ENCODE data around the gene SORCS2. TPM values are rescaled to one million over a fixed set of nuclear protein-coding genes. Genes with fewer than 3 reads are reported as not detected.

The SORCS2 gene
- total RNA-seq, 1 donor from 2014 or later: 13.8 TPM

GRCh38 chr4:7190278-7190594 is 2.1 kb upstream of the SORCS2 start:
- DNase-seq (ENCODE audit: low read depth) (no peak), FAIRE-seq (no peak)
- Histone ChIP-seq H2AFZ (ENCODE audit: low read depth, low read length) (no peak overlapping the region), H3K4me2 (ENCODE audit: low read length) (no peak overlapping the region), H4K20me1 (ENCODE audit: insufficient read depth, low read length) (peaks cover 22% of the 10 kb centered on the region), H3K79me2 (ENCODE audit: insufficient read depth, low read length) (peaks cover 18% of the 10 kb centered on the region), H3K27me3 (ENCODE audit: insufficient read depth, low read length) (peaks cover 37% of the 10 kb centered on the region), H3K36me3 (ENCODE audit: insufficient read depth, low read length) (no peaks in the 10 kb centered on the region), H3K9me3 (ENCODE audit: insufficient read depth, low read depth, low read length) (no peaks in the 10 kb centered on the region), H3K9ac (ENCODE audit: low read length) (no peak overlapping the region), H3K27ac (ENCODE audit: low read depth, low read length) (no peak overlapping the region), H3K4me3 (ENCODE audit: insufficient read depth, low read depth, low read length) (no peak overlapping the region), H3K4me1 (ENCODE audit: insufficient read depth, low read length) (peaks cover 21% of the 10 kb centered on the region)
- Mint-ChIP-seq H3K9me3 (ENCODE audit: unreplicated experiment) (no peaks in the 10 kb centered on the region), H3K27ac (ENCODE audit: unreplicated experiment) (no peak overlapping the region), H3K36me3 (ENCODE audit: low read depth, unreplicated experiment) (no peaks in the 10 kb centered on the region), H3K4me3 (ENCODE audit: unreplicated experiment) (no peak overlapping the region), H3K4me1 (ENCODE audit: low read depth, unreplicated experiment) (peaks cover 7% of the 10 kb centered on the region), H3K27me3 (ENCODE audit: low read depth, unreplicated experiment) (peaks cover 55% of the 10 kb centered on the region)
- TF ChIP-seq CTCF (IDR thresholded peaks at IDR 0.05; ENCODE audit: insufficient read depth, low read depth, low read length) (no peak), EZH2 (IDR thresholded peaks at IDR 0.05; ENCODE audit: insufficient read depth, low read length) (no peak)

GRCh38 chr4:7190691-7191545 is 1.4 kb upstream of the SORCS2 start:
- peaks cover 25% of the 10 kb centered on the region for H4K20me1 ChIP-seq (ENCODE audit: insufficient read depth, low read length)
- peaks cover 12% of the 10 kb centered on the region for H3K4me1 Mint-ChIP-seq (ENCODE audit: low read depth, unreplicated experiment)
- no peak overlapping the region for H3K27ac ChIP-seq (ENCODE audit: low read depth, low read length)
- H3K27me3 Mint-ChIP-seq (ENCODE audit: low read depth, unreplicated experiment): peaks cover 54% of the 10 kb centered on the region
- no peaks in the 10 kb centered on the region for H3K9me3 Mint-ChIP-seq (ENCODE audit: unreplicated experiment)
- H3K79me2 ChIP-seq (ENCODE audit: insufficient read depth, low read length): peaks cover 18% of the 10 kb centered on the region
- no peak overlapping the region for H2AFZ ChIP-seq (ENCODE audit: low read depth, low read length)
- no peaks in the 10 kb centered on the region for H3K36me3 Mint-ChIP-seq (ENCODE audit: low read depth, unreplicated experiment)
- no peaks in the 10 kb centered on the region for H3K36me3 ChIP-seq (ENCODE audit: insufficient read depth, low read length)
- H3K27me3 ChIP-seq (ENCODE audit: insufficient read depth, low read length): peaks cover 37% of the 10 kb centered on the region
- H3K4me3 ChIP-seq (ENCODE audit: insufficient read depth, low read depth, low read length): no peak overlapping the region
- no peak for FAIRE-seq
- no peak for DNase-seq (ENCODE audit: low read depth)
- H3K4me2 ChIP-seq (ENCODE audit: low read length): no peak overlapping the region
- no peaks in the 10 kb centered on the region for H3K9me3 ChIP-seq (ENCODE audit: insufficient read depth, low read depth, low read length)
- H3K4me1 ChIP-seq (ENCODE audit: insufficient read depth, low read length): peaks cover 28% of the 10 kb centered on the region
- TF ChIP-seq EZH2 (IDR thresholded peaks at IDR 0.05; ENCODE audit: insufficient read depth, low read length): no peak
- TF ChIP-seq CTCF (IDR thresholded peaks at IDR 0.05; ENCODE audit: insufficient read depth, low read depth, low read length): no peak
- H3K27ac Mint-ChIP-seq (ENCODE audit: unreplicated experiment): no peak overlapping the region
- H3K9ac ChIP-seq (ENCODE audit: low read length): no peak overlapping the region
- H3K4me3 Mint-ChIP-seq (ENCODE audit: unreplicated experiment): peak overlapping the region; percentile 34

All from astrocyte (in vitro differentiated cells and primary cell).